ENCODE measurements around the gene EIF4EBP3. TPM values are rescaled to one million over a fixed set of nuclear protein-coding genes. Genes with fewer than 3 reads are reported as not detected.
A peak's percentile ranks its signal among the peaks of the same experiment; 100 is the strongest.

Gene EIF4EBP3
- total RNA-seq, 8 experiments from 2014 or later: 1.2 to 7.8 (median 4.3) TPM

GRCh38 chr5:140558542-140558941, 11.1 kb downstream of the EIF4EBP3 start:
- WGBS, 10 experiments: 83 to 100% (median 100%) methylated on average over 1 to 4 of the region's 9 CpGs; no CpG with 5 or more reads in 6 of the 10 experiments
- Histone ChIP-seq H3K4me1 (replicated peaks in 1 of 2) (peaks cover 25 to 27% of the 10 kb centered on the region in 2 donors), H3K4me3 (no peak overlapping the region), H3K27ac (peak overlapping the region; percentile 89 to 96)
- no peak for ATAC-seq (replicated peaks in 6 of 8)
- in situ Hi-C loops (cut with MboI; ENCODE audit: low pct_unique_long_range_greater_than_20kb in 2 of 9, low sequenced_read_pairs in 9 of 9, unreplicated experiment in 9 of 9): loop anchor here in 3 of 9 experiments (25.0 kb wide), 2 partner anchors 104 to 129 kb away; partner anchors contain the start of genes DND1 (in 2 of the 3), WDR55 (in 2 of the 3), HARS1 (in 1 of the 3) and HARS2 (in 1 of the 3)

DNA sequence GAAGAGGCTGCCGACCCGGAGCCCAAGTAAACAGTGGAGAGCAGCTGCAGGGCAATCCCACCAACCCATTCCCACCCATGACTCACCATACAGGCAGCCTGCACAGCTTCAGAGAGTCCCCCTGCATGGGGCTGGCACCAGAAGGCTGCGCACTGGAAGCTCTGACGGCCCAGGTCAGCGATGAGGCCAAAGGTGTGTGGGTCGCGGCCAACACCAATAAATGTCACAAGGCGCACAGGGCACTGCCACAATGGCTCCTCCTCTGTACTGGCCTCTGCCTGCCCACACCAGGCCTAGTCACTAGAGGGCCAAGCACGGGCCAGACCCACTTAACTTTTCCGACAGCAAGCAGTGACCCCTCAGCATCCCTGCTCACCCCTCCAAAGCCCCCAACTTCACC, 12.8 kb downstream of the EIF4EBP3 start:
- no peak overlapping the region for H3K4me3 ChIP-seq
- no peak overlapping the region for H3K27ac ChIP-seq
- in situ Hi-C loops (cut with MboI; ENCODE audit: low pct_unique_long_range_greater_than_20kb in 2 of 9, low sequenced_read_pairs in 9 of 9, unreplicated experiment in 9 of 9): loop anchor here in 3 of 9 experiments (25.0 kb wide), 2 partner anchors 102 to 127 kb away; partner anchors contain the start of genes DND1 (in 2 of the 3), WDR55 (in 2 of the 3), HARS1 (in 1 of the 3) and HARS2 (in 1 of the 3)
- ATAC-seq (replicated peaks in 6 of 8): no peak
- peaks cover 28 to 29% of the 10 kb centered on the region in 2 donors for H3K4me1 ChIP-seq (replicated peaks in 1 of 2)
- 60 to 93% (median 89%) methylated on average over 1 to 8 of the region's 10 CpGs; no CpG with 5 or more reads in 6 of the 10 experiments for WGBS, 10 experiments

DNA sequence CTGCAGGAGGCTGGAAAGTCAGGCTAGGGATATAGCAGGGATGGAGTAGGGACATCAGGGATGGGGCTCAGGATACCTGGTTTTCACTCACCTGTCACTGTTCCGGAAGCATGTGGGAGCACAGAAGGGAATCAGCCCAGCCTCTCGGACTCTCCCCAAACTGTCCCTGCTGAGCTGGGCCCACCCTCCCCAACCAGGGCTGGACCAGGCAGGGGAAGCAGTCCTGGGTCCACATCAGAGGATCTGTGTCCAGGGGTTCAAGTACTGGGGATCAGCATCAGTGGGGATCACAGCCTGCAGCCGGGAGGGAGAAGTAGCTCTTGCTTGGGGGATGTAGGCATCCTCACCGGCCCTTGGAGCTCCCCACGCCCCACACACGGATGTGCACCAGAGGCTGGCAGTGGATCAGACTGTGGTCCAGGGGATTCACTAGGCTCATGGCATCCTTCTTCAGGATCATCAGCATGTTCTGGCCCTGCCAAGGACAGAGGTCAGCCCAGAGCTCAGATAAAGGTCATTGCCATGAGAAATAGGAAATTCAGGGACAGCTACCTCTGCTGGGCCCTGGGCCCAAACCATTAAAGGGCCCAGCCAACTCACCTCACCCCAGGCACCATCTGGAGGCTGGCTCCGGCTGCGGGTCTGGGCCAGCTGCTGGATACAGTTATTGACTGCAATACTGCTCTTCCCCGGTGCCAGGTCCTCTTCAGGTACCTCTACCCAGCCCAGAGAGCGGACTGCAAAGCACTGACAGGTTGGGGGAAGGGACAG, 14.5 kb downstream of the EIF4EBP3 start:
- no peak for ATAC-seq (replicated peaks in 6 of 8)
- WGBS, 10 experiments: 100% methylated on average over 1 to 3 of the region's 10 CpGs; no CpG with 5 or more reads in 7 of the 10 experiments
- H3K4me3 ChIP-seq: peak overlapping the region in 1 of 5 donors; percentile 75
- no peak overlapping the region for H3K27ac ChIP-seq
- in situ Hi-C loops (cut with MboI; ENCODE audit: low pct_unique_long_range_greater_than_20kb in 2 of 9, low sequenced_read_pairs in 9 of 9, unreplicated experiment in 9 of 9): loop anchor here in 3 of 9 experiments (25.0 kb wide), 2 partner anchors 100 to 125 kb away; partner anchors contain the start of genes DND1 (in 2 of the 3), WDR55 (in 2 of the 3), HARS1 (in 1 of the 3) and HARS2 (in 1 of the 3)
- H3K4me1 ChIP-seq (replicated peaks in 1 of 2): peaks cover 26 to 28% of the 10 kb centered on the region in 2 donors

- H3K4me3 ChIP-seq: peak overlapping the region; percentile 73 to 92 (median 79)
- H3K4me1 ChIP-seq (replicated peaks in 1 of 2): peaks cover 18 to 22% of the 10 kb centered on the region in 2 donors
- no peak for ATAC-seq (replicated peaks in 6 of 8)
- WGBS, 10 experiments: 0 to 100% (median 81%) methylated on average over 1 to 8 of the region's 8 CpGs; no CpG with 5 or more reads in 1 of the 10 experiments
- in situ Hi-C loops (cut with MboI; ENCODE audit: low pct_unique_long_range_greater_than_20kb in 2 of 9, low sequenced_read_pairs in 9 of 9, unreplicated experiment in 9 of 9): loop anchor here in 3 of 9 experiments (25.0 kb wide), 2 partner anchors 99 to 124 kb away; partner anchors contain the start of genes DND1 (in 2 of the 3), WDR55 (in 2 of the 3), HARS1 (in 1 of the 3) and HARS2 (in 1 of the 3)
- peak overlapping the region; percentile 95 to 96 for H3K27ac ChIP-seq
These were observed 16.1 kb downstream of the EIF4EBP3 start for GRCh38 chr5:140563596-140563995.

DNA sequence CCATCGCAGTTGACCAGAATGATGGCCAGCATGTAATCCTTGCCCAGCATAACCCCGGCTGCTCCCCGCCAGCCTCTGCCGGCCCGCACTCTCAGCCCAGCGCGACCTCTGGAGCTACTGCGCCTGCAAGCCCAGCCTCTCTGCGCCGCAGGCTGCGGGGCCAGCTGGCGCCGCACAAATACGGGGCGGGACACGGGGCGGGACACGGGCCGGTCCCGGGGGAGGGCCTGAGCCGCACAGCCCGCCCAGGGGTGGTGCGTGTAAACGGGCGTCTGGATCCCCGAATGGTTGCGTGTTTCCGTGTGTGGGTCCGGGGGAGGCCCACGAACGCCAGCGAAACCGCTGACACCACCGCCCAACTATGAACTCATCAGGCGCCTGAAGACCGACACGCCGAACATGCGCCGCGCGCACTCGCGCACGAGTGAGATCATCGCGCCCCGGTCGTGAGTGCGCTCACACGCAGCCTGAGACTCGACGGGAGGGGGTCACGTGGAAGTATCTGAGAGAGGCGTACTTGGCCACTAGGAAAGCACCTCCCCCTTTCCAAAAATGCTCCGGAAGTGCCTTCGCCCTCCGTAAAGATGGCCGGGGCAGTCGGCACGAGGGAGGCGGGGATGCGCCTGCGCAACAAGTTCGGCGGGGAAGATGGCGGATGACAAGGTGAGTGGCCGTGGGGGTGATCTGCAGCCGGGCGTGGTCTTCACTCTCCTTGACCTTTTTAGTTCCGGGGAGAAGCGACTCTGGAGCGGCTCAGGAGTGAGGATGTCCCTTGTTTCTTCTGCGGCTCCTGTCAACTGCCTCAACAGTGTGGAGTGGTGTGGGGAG, 16.9 kb downstream of the EIF4EBP3 start, which contains the start of the genes APBB3 and SLC35A4:
APBB3 (minus strand) TSS at position 403 of the 828 bp plus-strand sequence; CDS start at position 50, 353 bp downstream.
SLC35A4 (plus strand) TSS at position 633 of the 828 bp plus-strand sequence. CDS start 2,342 bp downstream, outside the sequence.
- Histone ChIP-seq H3K27ac (peak within 1 kb of the TSS; percentile 95 to 96), H3K4me3 (peak within 1 kb of the TSS; percentile 73 to 92 (median 79)), H3K4me1 (replicated peaks in 1 of 2) (peaks cover 18 to 22% of the 10 kb centered on the region in 2 donors)
- 0 to 5% (median 2%) methylated on average over 4 to 14 of the region's 74 CpGs; no CpG with 5 or more reads in 6 of the 10 experiments for WGBS, 10 experiments
- peak; percentile 80 to 93 (median 88) for ATAC-seq (replicated peaks in 6 of 8)
- in situ Hi-C loops (cut with MboI; ENCODE audit: low pct_unique_long_range_greater_than_20kb in 2 of 9, low sequenced_read_pairs in 9 of 9, unreplicated experiment in 9 of 9): loop anchor here in 3 of 9 experiments (25.0 kb wide), 2 partner anchors 98 to 123 kb away; partner anchors contain the start of genes DND1 (in 2 of the 3), WDR55 (in 2 of the 3), HARS1 (in 1 of the 3) and HARS2 (in 1 of the 3)

DNA sequence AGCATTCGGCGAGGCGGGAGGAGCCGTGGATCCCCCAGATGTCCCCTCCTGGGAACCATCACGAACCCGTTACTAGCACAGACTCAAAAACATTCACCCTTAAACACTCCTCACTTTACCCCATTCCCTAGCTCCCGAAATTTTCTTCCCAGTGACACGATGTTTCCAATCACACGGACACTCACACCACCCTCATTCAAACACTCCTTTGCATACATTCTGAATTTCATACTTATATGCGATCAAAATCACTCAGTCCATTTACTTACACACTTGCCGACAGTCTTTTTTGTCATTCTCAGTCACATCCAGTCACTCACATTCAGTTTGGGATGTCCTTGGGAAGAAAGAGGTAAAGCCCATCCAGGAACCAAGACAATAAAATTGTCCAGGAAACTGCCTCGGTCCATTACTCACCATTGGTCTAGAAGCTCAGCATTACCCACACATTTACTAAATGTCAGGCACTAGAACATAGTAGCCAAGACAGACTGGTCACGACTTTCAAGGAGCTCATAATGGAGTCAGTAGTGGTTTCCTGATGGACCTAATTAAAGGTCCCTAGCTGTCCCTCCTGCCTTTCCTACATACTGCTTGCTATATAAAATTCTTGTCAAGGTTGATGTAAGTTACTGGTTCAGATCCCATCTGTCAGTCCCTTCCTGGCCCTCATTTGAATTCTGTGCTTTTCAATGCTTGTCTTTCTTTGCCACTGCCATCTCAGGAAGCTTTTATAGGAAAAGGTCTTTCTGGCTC, 17.7 kb downstream of the EIF4EBP3 start:
- WGBS, 10 experiments: 0 to 11% (median 3%) methylated on average over 1 to 11 of the region's 13 CpGs; no CpG with 5 or more reads in 1 of the 10 experiments
- in situ Hi-C loops (cut with MboI; ENCODE audit: low pct_unique_long_range_greater_than_20kb in 2 of 9, low sequenced_read_pairs in 9 of 9, unreplicated experiment in 9 of 9): loop anchor here in 3 of 9 experiments (25.0 kb wide), 2 partner anchors 97 to 122 kb away; partner anchors contain the start of genes DND1 (in 2 of the 3), WDR55 (in 2 of the 3), HARS1 (in 1 of the 3) and HARS2 (in 1 of the 3)
- ATAC-seq (replicated peaks in 6 of 8): peak in 2 of 8 experiments; percentile 0 to 1
- Histone ChIP-seq H3K4me3 (peak overlapping the region; percentile 73 to 92 (median 79)), H3K4me1 (replicated peaks in 1 of 2) (peaks cover 18 to 22% of the 10 kb centered on the region in 2 donors), H3K27ac (peak overlapping the region; percentile 67 to 95)

- peaks cover 18 to 22% of the 10 kb centered on the region in 2 donors for H3K4me1 ChIP-seq (replicated peaks in 1 of 2)
- ATAC-seq (replicated peaks in 6 of 8): peak in 2 of 8 experiments; percentile 2 to 5
These were observed 18.3 kb downstream of the EIF4EBP3 start for GRCh38 chr5:140565780-140566095.

GRCh38 chr5:140566665-140567064, 19.2 kb downstream of the EIF4EBP3 start:
- no peak for ATAC-seq (replicated peaks in 6 of 8)
- 90 to 100% (median 96%) methylated on average over 2 to 5 of the region's 5 CpGs; no CpG with 5 or more reads in 4 of the 10 experiments for WGBS, 10 experiments
- Histone ChIP-seq H3K4me1 (replicated peaks in 1 of 2) (peaks cover 18 to 22% of the 10 kb centered on the region in 2 donors), H3K27ac (no peak overlapping the region), H3K4me3 (no peak overlapping the region)
- in situ Hi-C loops (cut with MboI; ENCODE audit: low pct_unique_long_range_greater_than_20kb in 2 of 9, low sequenced_read_pairs in 9 of 9, unreplicated experiment in 9 of 9): loop anchor here in 3 of 9 experiments (25.0 kb wide), 2 partner anchors 96 to 121 kb away; partner anchors contain the start of genes DND1 (in 2 of the 3), WDR55 (in 2 of the 3), HARS1 (in 1 of the 3) and HARS2 (in 1 of the 3)

More at GRCh38 chr5:140565780-140566095, 18.3 kb downstream of the EIF4EBP3 start:
- peak overlapping the region in 4 of 5 donors; percentile 73 to 88 (median 77) for H3K4me3 ChIP-seq
- no peak overlapping the region for H3K27ac ChIP-seq
- in situ Hi-C loops (cut with MboI; ENCODE audit: low pct_unique_long_range_greater_than_20kb in 2 of 9, low sequenced_read_pairs in 9 of 9, unreplicated experiment in 9 of 9): loop anchor here in 3 of 9 experiments (25.0 kb wide), 2 partner anchors 97 to 122 kb away; partner anchors contain the start of genes DND1 (in 2 of the 3), WDR55 (in 2 of the 3), HARS1 (in 1 of the 3) and HARS2 (in 1 of the 3)
- 11 to 92% (median 73%) methylated on average over 1 to 4 of the region's 4 CpGs; no CpG with 5 or more reads in 3 of the 10 experiments for WGBS, 10 experiments

- no peak overlapping the region for H3K27ac ChIP-seq
These were observed 19.8 kb downstream of the EIF4EBP3 start for GRCh38 chr5:140567136-140567818.

DNA sequence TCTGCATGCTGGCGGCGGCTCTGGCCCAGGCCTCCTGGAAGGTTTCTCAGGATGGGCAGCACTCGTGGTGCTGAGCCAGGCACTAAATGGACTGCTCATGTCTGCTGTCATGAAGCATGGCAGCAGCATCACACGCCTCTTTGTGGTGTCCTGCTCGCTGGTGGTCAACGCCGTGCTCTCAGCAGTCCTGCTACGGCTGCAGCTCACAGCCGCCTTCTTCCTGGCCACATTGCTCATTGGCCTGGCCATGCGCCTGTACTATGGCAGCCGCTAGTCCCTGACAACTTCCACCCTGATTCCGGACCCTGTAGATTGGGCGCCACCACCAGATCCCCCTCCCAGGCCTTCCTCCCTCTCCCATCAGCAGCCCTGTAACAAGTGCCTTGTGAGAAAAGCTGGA, 20.4 kb downstream of the EIF4EBP3 start:
- Histone ChIP-seq H3K4me1 (replicated peaks in 1 of 2) (peaks cover 16 to 17% of the 10 kb centered on the region in 2 donors), H3K4me3 (no peak overlapping the region), H3K27ac (no peak overlapping the region)
- WGBS, 10 experiments: 86 to 97% methylated on average over 5 to 9 of the region's 13 CpGs; no CpG with 5 or more reads in 8 of the 10 experiments
- ATAC-seq (replicated peaks in 6 of 8): no peak
- in situ Hi-C loops (cut with MboI; ENCODE audit: low pct_unique_long_range_greater_than_20kb in 2 of 9, low sequenced_read_pairs in 9 of 9, unreplicated experiment in 9 of 9): loop anchor here in 3 of 9 experiments (25.0 kb wide), 2 partner anchors 94 to 119 kb away; partner anchors contain the start of genes DND1 (in 2 of the 3), WDR55 (in 2 of the 3), HARS1 (in 1 of the 3) and HARS2 (in 1 of the 3)

More at GRCh38 chr5:140567136-140567818, 19.8 kb downstream of the EIF4EBP3 start:
- Histone ChIP-seq H3K4me1 (replicated peaks in 1 of 2) (peaks cover 18 to 22% of the 10 kb centered on the region in 2 donors), H3K4me3 (no peak overlapping the region)
- no peak for ATAC-seq (replicated peaks in 6 of 8)
- in situ Hi-C loops (cut with MboI; ENCODE audit: low pct_unique_long_range_greater_than_20kb in 2 of 9, low sequenced_read_pairs in 9 of 9, unreplicated experiment in 9 of 9): loop anchor here in 3 of 9 experiments (25.0 kb wide), 2 partner anchors 95 to 120 kb away; partner anchors contain the start of genes DND1 (in 2 of the 3), WDR55 (in 2 of the 3), HARS1 (in 1 of the 3) and HARS2 (in 1 of the 3)
- WGBS, 10 experiments: 86 to 100% (median 100%) methylated on average over 1 to 10 of the region's 22 CpGs; no CpG with 5 or more reads in 3 of the 10 experiments

Data from motor neuron (in vitro differentiated cells).